HG02571 (cell line): ENCODE data around the gene FUT7.

Experiments
- ATAC-seq: cut with Tn5 transposase; IDR thresholded peaks from one replicate; pipeline ENCODE4 v1.9.1; 2021; ENCODE audit warnings: mild to moderate bottlenecking, moderate library complexity; ENCODE audit not compliant: unreplicated experiment

The FUT7 gene

DNA sequence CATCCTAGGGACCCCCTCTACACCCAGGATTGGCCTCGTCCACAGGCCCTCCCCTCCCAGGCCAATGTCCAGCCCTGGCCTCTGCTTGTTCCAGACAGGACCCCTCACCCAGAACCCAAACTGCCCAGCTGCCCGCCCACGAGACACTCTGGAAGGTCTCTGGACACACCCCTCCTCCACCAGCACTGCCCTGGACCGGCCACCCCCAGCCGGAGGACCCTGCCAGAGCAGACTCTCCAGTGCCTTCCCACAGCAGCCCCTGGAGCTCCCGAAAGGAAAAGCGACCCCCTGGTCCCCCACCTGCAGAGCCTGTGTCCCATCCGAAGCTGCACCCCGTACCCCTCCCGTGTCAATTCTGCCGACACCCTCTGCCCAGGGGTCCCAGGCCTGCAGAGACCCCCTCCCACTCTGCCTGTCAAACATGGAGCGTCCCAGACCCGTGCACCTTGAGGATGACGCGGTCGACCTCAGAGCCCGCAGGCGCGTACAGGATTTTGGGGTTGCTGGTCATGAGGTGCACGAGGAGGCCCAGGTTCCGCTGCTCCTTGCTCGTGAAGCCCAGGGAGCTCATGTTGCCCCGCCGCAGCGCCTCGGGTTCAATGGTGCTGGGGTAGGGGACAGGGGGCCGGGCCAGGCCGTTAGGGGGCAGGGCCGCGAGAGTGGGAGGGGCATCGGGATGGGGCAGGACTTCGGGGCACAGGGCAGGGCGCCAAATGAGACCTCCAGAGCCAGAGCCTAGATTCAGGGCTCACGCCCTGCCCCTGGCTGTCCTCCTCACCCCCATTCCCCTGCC lies 11.8 kb downstream of the FUT7 start:
- ATAC-seq: no peak

DNA sequence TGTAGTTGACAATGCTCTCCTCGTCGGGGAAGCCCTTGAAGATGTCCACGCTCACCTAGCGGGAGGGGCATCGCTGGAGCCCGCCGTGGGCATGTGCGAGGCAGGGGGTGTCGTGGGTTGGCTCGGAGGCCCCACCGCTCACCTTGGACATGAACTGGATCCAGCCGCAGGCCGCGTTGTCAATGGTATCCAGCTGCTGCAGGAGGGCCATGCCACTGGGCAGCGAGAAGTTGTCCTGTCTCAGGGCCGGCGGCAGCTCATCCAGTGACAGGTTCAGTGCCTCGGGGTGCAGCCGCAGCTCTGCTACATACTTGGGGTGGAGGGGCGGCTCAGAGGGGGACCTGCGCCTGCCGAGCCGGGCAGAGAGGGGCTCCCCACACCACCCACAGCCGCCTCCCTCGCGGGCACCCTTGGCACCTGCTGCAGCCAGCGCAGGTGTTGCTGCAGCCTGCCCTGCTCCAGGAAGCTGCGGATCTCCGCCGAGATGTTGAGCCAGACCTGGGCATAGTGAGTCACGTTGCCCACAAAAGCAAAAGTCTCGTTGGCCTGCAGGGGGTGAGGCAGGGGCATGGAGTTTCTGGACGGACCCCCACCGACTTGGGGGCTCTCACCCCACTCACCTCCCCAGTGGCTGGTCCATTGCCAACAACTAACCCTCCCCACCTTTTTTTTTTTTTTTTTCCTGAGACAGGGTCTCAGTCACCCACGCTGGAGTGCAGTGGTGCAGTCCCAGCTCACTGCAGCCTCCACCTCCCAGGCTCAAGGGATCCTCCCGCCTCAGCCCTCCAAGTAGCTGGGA lies 12.9 kb downstream of the FUT7 start:
- no peak for ATAC-seq

DNA sequence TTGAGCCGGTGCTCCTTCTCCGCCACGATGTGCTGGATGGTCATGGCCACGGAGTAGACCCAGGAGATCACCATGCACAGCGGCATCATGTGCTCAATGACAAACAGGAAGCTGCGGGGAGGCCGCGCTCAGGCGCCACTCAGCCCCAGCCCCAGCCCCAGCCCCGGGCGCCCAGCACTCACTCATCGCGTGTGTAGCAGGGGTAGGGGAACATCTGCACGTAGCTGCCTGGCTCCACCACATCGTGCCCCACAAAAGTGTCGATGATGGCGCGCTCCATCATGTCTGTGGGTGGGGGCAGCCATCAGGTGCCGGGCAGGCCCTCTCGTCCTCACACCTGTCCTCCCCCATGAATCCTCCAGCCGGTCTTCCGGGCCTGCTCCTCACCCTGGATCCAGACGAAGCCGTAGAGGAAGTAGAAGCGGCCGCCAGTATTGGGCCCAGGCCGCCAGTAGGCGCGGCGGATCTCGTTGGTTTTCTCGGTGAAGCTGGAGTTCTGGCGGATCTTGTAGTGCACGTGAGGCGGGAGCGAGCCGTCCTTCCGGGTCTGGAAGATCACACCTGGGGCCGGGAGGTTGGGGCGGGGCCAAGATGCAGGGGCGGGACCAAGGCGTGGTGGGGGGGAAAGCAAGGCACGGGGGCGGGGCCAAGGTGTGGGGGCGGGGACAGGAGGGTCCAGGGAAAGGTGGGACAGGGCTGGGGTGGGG lies 13.9 kb downstream of the FUT7 start:
- no peak for ATAC-seq

DNA sequence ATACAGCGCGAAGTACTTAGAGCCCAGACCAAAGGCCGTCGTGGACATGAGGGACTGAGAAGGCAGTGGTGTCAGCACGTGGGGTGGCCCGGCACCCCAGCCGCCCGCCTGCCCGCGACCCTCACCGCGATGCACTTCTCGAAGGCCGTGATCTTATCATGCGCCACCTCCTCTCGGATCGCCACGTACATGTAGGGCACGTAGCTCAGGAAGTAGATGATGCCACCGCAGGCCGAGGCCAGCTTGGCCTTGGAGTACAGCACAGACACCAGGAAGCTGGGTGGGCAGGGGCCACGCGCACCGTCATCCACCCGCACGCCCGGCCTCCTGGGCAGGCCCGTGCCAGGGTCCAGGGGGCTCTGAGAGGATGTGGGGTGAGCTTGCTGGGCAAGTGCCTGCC lies 14.8 kb downstream of the FUT7 start:
- ATAC-seq: no peak

DNA sequence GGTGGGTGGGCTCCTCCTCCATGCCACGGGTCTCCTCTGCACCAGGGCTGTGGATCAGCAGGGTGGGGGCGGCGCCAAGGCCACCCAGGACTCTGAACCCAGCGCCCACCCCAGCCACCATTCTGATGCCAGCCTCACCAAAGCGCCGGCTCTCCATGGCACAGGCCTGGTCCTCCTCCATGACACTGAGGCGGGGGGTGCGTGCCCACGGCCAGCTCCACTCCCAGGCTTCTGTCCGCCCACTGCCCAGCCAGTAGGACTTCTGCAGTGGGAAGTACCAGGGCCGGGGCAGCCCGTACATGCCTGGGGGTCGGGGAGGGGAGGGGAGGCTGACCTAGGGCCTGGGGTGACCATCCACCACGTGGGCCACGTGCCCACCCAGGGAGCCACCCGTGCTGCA lies 15.5 kb downstream of the FUT7 start:
- no peak for ATAC-seq

DNA sequence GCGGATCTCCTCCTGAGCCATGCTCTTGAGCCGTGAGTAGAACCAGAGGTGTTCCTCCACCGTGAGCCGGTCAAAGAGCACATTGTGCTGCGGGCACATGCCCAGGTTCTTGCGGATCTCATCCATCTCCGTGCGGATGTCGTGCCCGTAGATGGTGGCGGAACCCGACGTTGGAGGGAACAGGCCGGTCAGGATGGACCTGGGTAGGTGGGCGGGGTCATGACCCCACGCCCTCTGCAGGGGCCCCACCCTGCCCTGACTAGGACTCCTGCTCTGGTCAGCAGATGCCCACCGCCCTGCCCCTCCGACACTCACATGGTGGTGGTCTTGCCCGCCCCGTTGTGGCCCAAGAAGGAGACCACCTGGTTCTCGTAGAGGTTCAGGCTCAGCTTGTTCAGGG lies 15.9 kb downstream of the FUT7 start:
- no peak for ATAC-seq

DNA sequence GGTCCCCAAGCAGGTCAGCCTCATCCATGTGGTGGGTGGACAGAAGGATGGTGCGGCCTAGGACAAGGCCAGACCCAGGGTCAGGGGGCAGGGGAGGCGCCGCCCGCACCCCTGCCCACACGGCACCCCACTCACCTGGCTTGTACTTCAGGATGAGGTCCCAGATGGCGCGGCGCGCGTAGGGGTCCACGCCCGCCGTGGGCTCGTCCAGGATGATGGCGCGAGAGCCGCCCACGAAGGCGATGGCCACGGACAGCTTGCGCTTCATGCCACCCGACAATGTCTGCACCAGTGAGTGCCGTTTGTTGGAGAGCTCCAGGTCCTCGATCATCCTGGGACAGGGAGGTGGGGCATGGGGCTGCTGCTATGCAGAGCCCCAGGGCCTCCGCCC lies 16.4 kb downstream of the FUT7 start:
- no peak for ATAC-seq

DNA sequence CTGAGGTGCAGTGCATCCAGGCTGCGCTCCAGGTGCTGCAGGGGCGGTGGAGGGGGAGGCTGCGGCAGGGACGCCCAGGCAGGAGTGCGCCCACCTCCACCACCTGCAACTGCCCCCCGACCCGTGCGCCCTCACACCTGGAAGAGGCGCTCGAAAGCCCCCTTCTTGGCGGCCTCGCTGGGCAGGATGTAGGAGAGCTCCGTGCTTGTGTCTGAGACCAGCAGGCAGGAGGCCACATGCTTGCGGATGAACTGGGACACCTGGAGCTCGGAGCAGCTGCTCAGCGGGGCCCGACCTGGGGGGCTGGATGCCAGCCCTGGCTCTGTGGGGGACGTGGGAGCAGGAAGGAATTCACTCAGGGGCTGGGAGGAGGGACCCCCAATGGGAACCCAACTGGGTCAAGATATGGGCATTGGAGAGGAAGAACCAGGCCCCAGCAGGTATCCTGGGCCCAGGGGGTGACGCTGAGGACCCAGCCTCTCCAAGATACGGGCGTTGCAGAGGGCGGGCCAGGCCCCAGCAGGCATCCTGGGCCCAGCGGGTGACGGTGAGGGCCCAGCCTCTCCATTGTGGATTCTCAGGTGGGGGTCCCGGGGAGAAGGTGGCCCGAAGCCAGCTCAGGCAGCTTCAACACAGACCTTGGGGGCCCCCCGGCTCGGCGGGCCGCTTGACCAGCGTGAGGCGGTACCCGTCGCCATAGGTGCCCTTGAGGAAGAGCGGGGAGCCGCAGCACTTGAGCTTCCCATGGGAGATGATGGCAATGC lies 16.9 kb downstream of the FUT7 start:
- no peak for ATAC-seq

DNA sequence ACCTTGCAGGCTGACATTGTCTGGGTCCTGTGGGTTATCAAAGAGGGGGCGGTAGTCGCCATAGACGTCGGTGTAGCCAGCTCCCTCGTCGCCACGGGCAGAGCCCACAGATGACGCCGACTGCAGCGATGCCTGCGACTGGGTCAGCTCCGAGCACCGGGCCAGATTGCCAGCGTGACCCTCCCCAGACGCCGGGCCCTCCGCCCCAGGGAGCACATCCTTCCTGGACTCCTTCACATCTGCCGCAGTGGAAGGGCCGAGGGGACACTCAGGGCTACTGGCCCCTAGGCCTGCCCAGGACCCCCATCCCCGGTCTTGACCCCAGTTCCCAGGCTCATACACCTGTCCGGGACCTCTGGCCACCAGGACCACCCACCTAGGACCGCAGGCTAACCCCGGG lies 17.7 kb downstream of the FUT7 start:
- ATAC-seq: no peak

DNA sequence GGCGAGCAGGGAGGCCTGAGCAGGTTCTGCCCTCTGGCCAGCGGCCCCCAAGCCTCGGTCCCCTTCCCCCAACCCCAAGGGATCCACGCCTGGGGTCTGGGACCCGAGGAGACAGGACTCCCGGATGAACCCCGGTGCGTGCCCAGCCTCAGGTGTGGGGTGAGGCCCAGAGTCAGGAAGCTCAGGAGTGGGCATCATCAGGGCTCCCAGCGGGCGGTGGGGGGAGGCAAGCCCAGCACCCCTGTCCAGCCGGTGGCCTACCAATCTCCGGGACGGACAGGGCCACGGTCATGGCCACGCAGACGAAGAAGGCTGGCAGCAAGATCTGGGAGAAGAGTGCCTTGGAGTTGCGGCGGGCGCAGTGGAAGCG lies 18.3 kb downstream of the FUT7 start:
- no peak for ATAC-seq

DNA sequence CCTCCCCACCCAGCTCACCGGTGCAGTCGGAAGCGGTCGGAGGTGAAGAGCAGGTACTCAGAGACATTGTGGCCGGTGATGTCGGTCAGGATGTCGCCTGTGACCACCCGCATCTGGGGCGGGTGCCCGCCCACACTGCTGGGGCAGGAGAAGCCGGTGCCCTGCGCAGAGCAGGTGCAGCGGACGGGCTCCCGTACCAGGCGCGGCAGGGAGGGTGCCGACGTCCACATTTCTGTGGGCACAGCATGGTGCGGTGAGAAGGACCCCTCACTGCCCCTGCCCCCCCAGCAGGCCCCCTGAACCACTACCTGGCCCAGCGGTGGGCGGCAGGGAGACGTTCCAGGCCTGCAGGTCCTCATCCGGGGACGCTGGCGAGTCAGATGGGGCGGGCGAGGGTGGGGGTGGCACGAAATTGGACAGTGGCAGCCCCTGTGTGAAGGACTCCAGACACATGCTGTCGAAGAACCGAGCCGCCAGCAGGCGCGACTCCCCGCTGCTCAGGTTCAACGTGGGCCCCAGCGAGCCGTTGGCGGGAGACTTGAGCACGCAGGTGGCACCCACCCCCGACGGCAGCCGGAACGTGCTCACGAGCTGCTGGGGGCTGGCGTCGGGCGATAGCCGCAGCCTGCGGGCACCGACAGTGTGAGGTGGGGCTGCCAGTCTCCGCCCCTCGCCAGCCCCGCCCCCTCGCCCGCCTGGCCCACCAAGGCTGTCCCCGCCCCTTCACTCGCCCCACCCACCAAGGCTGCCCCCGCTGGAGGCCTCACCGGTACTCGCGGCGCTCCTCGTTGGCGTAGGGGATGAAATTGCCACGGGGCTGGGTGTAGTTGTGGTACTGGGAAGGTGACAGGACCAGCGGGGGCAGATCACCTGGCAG lies 19.0 kb downstream of the FUT7 start:
- ATAC-seq: no peak

DNA sequence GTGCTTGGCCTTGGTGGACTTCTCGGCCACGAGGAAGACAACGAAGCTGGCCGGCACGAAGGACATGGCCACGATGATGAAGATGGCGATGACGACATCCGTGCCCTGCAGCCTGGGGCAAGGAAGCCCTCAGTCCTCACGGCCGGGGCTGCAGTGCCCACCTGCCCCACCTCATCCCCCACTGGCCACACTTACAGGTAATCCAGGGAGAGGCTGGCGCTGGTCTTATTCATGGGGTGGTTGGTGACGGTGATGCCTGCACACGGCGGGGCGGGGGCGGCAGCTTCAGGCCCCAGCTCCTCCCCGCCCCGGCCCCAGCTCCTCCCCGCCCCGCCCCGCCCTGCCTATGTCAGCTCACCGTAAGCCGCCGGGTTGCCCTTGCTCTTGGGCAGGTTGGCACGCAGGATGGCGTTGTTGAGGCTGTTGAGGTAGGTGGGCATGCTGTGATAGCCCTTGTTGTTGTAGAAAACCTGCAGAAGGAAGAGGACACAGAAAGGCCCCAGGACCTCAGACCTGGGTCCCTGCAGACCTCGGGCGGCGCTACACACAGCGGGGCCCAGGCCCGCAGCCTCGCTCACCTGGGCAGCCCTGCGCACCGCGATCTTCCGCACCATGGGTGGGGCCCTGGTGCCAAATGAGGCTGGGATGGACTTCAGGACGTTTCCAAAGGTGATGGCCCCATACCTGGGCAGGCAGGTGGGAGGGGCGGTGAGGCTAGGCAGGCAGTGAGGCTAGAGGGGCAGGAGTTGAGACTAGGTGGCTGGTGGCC lies 19.8 kb downstream of the FUT7 start:
- ATAC-seq: no peak

DNA sequence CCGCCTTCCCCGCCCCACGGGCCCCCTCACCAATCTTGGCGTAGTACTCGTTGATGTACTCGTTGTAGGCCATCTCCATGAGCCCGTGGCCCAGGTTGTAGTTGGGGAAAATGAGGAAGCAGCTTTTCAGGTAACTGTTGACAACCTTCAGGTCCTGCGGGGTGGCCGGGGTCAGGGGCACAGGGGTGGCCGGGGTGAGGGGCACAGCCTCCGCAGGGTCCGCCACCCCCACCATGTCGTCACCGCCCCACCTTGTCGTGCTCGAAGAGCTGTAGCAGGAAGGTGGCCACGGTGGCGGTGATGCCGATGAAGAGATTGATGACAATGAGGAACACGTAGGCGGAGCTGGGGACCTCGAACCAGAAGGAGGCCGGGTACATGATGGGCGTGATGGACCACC lies 20.7 kb downstream of the FUT7 start:
- no peak for ATAC-seq

DNA sequence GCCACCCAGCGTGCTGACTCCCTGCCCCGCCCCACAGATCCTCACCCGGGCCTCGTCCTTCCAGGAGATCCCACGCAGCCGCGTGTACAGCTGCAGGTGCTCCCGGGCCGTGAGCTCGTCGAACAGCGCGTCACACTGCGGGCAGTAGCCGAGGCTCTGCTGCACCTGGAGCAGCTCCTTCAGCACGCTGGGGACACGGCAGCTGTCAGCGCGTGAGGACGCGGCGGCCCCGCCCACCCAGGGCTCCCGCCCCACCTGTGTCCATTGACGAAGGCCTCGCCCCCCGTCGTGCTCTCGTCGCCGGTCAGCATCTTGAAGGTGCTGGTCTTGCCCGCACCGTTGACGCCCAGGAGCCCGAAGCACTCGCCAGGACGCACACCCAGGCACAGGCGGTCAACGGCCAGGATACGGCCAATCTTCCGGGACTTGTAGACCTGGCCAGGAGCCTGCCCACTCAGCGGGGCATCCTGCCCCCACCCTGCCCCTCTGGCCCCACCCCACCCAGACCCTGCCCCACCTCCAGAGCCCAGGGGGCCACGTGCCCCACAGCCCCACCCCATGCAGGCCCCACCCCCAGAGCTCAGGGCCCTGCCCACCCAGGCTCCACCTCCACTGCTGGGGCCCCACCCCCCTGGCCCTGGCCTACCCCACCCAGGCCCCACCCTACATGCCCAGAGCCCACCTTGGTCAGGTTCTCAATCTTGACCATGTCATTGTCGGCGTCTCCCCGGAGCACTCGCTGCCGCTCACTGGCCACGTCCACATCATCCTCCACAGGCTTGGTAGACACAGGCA lies 21.8 kb downstream of the FUT7 start:
- ATAC-seq: no peak

DNA sequence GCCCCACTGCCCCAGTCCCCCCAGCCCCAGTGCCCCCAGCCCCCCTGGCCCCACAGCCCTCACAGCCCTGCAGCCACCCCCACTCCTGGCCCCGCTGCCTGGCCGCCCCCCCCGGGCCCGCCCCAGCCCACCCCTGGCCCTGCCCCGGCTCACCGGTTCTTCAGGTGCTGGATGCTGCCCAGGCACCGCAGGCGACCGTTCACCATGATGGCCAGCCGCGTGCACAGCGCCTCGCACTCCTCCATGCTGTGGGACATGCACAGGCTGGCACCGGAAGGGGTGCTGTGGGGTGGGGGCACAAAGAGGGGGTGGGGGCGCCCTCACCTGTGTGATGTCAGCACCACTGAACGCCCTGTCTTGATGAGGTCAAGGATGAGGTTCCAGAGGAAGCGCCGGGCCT lies 22.7 kb downstream of the FUT7 start:
- no peak for ATAC-seq

DNA sequence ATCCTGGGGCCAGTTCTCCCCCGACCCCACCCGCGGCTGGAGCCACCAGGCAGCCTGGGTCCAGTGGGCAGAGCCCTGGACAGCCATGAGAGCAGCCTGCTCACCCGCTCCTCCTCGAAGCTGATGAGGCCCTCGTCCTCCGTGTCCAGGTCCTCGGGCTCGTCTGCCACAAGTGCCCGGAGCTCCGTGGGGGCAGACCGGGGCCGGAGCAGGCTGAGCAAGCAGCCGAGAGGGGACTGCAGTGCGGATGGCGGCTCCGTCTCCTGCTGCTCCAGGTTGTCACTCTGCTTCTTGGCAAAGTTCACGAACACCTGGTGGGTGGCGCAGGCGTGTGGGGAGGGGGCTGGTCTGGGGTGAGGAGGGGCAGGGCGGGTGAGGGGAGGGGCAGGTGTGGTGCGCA lies 23.6 kb downstream of the FUT7 start:
- no peak for ATAC-seq

DNA sequence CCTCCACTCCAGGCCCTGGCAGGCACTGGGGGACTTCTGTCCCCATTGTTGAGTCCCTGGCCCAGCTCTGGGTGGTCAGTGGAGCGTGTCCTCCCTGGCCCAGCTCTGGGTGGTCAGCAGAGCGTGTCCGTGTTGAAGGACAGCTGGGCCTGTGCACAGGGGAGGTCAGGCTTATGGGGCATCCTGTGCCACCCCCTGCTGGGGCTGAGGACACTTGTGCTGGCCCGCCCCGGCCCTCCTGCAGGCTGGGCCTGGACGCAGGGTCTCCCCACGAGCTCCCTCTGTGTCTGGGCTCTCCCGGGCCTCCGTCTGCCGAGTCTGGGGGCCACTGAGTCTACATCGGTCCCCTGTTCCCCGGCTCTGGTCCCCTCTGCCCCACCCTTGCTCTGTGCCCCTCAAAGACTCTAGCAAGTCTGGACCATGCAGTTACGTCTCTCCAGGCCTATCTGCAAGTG lies 24.0 kb downstream of the FUT7 start:
- ATAC-seq: no peak

DNA sequence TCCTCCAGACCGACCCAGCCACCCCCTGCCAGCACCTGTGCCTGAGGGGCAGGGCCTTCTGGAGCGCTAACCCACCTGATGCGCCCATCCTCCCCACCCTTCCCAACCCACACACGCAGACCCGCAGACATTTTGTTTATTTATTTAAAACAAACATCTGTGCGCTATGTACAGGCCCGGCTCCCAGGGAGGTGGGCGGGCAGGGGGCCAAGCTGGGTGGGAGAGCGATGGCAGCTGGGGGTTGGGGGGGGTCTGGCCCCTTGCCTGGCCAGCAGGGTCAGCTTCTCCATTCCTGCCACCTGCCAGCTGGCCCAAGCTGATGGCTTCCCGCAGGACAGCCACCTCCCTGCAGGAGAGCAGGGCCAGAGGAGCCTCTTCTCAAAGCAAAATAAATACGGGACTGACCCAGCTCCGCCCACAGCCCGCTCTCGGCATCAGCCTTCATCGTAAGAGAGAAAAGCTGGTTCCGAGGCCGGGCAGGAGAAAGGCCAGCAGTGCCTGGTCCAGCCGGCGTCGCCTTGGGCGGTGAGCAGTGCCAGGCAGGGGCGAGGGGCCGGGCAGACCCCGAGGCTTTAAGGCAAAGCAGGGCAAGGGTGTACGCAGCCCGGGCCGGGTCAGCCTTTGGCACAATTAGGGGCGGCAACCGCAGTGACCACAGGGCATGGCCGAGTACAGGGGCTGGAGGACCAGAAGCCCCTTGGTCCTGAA lies 24.6 kb downstream of the FUT7 start:
- no peak for ATAC-seq
